ENCODE results near the gene METTL6. TPM values are rescaled to one million over a fixed set of nuclear protein-coding genes. Genes with fewer than 3 reads are reported as not detected.

The METTL6 gene
- total RNA-seq, 2 experiments from 2014 or later = 18.2 to 20.6 TPM

Other genes starting within 250 kb of the METTL6 start
- gene CAPN7, start 221.3 kb downstream of the METTL6 start, total RNA-seq = 10 to 100 TPM; 28.3 to 29.5 TPM
- 10 to 100 TPM; 12.6 to 15.0 TPM for gene SH3BP5, start 95.0 kb downstream of the METTL6 start, total RNA-seq
- 10 to 100 TPM; 31.3 to 31.5 TPM for gene EAF1, start 54 bp upstream of the METTL6 start, total RNA-seq
- gene COLQ, start 94.2 kb upstream of the METTL6 start, total RNA-seq = 1 to 10 TPM; 5.3 to 6.0 TPM
- gene HACL1, start 174.0 kb upstream of the METTL6 start, total RNA-seq = 10 to 100 TPM; 23.9 to 24.9 TPM
- 1 to 10 TPM; 7.1 to 7.5 TPM for gene BTD, start 174.2 kb upstream of the METTL6 start, total RNA-seq

All from activated CD8-positive, alpha-beta T cell treated with anti-CD3 and anti-CD28 coated beads, Interleukin-2, amount 10 ng/mL, durations not matched to agents 7 days and 5 days (primary cell).